ENCODE measurements around the gene CTNND1.

DNA sequence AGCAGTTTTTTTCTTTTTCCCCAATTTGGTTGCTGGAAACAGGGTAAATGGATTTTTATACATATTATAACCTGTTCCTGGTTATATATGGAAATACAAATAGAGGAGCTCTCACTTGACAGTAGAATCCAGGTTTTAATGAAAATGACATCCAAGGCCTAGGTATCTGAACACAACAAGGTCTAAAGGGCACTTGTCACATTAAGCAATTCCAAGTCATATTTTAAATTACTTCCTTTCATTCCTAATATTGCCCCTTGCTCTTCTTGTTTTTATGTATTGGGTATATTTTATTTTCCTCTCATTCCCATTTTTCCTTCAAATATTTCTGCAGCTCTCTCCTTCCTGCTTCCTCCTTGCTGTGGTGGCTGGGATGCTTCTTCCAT is 27.1 kb downstream of the CTNND1 start:
- TF ChIP-seq CTCF (conservative IDR thresholded peaks at IDR 0.05; ENCODE audit: low read depth, low read length): no peak
- TF ChIP-seq EZH2 (IDR thresholded peaks at IDR 0.05; ENCODE audit: borderline replicate concordance, low read depth, low read length, poor library complexity, severe bottlenecking): no peak
